ENCODE data around the gene KDR.

GRCh38 chr4:55086578-55086977, 38.8 kb downstream of the KDR start:
- TF ChIP-seq, protein P1, sequence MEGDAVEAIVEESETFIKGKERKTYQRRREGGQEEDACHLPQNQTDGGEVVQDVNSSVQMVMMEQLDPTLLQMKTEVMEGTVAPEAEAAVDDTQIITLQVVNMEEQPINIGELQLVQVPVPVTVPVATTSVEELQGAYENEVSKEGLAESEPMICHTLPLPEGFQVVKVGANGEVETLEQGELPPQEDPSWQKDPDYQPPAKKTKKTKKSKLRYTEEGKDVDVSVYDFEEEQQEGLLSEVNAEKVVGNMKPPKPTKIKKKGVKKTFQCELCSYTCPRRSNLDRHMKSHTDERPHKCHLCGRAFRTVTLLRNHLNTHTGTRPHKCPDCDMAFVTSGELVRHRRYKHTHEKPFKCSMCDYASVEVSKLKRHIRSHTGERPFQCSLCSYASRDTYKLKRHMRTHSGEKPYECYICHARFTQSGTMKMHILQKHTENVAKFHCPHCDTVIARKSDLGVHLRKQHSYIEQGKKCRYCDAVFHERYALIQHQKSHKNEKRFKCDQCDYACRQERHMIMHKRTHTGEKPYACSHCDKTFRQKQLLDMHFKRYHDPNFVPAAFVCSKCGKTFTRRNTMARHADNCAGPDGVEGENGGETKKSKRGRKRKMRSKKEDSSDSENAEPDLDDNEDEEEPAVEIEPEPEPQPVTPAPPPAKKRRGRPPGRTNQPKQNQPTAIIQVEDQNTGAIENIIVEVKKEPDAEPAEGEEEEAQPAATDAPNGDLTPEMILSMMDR (IDR thresholded peaks at IDR 0.05 in 2 of 3, conservative IDR thresholded peaks at IDR 0.05 in 1 of 3; ENCODE audit: borderline replicate concordance in 1 of 3, insufficient read depth in 1 of 3, low read depth in 2 of 3, low read length in 2 of 3): no peak
- TF ChIP-seq POLR2AphosphoS5 (IDR thresholded peaks at IDR 0.05; ENCODE audit: low read depth, low read length): no peak
- no peak for TF ChIP-seq POLR2A (IDR thresholded peaks at IDR 0.05; ENCODE audit: borderline replicate concordance, extremely low read depth, insufficient read depth, insufficient read length)
- no peak for TF ChIP-seq TCF7L2 (IDR thresholded peaks at IDR 0.05; ENCODE audit: borderline replicate concordance, extremely low read depth, insufficient read depth, insufficient read length)
- no peak for TF ChIP-seq CBX3 (IDR thresholded peaks at IDR 0.05; ENCODE audit: low read depth)
- TF ChIP-seq EZH2 (IDR thresholded peaks at IDR 0.05): no peak
- TF ChIP-seq SP1 (IDR thresholded peaks at IDR 0.05; ENCODE audit: low read depth): no peak
- TF ChIP-seq ZBTB33 (IDR thresholded peaks at IDR 0.05; ENCODE audit: extremely low read depth, insufficient replicate concordance, low read length): no peak
- no peak for TF ChIP-seq JUND (IDR thresholded peaks at IDR 0.05)
- no peak for TF ChIP-seq YY1 (IDR thresholded peaks at IDR 0.05; ENCODE audit: extremely low read depth, insufficient replicate concordance, low read depth, low read length)
- no peak for TF ChIP-seq ZNF274 (IDR thresholded peaks at IDR 0.05; ENCODE audit: low read depth, low read length)

All from HCT116 (cell line).